Naive B cell (primary cell): ENCODE data around the gene THUMPD2. TPM values are rescaled to one million over a fixed set of nuclear protein-coding genes. Genes with fewer than 3 reads are reported as not detected.

ENCODE experiments used
- ATAC-seq, 2 donors: fragments of 150-1000 bp; cut with Tn5 transposase; 2 replicates each; pipeline ENCODE4 v1.10.0; 2021; ENCODE audit warnings: low read depth in 2 of 2, mild to moderate bottlenecking in 2 of 2, moderate library complexity in 2 of 2
- DNase-seq: peaks from one replicate; pipeline ENCODE4 v3.0.0; 2022
- H3K27ac Mint-ChIP-seq, 6 donors: one replicate each; pipeline ENCODE4 v1.8.0; 2020 to 2022; ENCODE audit warnings: mild to moderate bottlenecking in 6 of 6, mixed read lengths in 6 of 6, moderate library complexity in 5 of 6, inconsistent platforms in 2 of 6
- H3K27me3 Mint-ChIP-seq, 3 donors: one replicate each; pipeline ENCODE4 v1.8.0; 2021 to 2022; ENCODE audit warnings: mixed read lengths in 3 of 3, mild to moderate bottlenecking in 1 of 3
- H3K36me3 Mint-ChIP-seq, 2 donors: one replicate each; pipeline ENCODE4 v1.8.0; 2020 to 2022; ENCODE audit warnings: mixed read lengths in 2 of 2, inconsistent platforms in 1 of 2, mild to moderate bottlenecking in 1 of 2
- H3K4me1 Mint-ChIP-seq, 3 donors: one replicate each; pipeline ENCODE4 v1.8.0; 2020 to 2022; ENCODE audit warnings: mixed read lengths in 3 of 3, inconsistent platforms in 1 of 3, mild to moderate bottlenecking in 1 of 3, moderate library complexity in 1 of 3
- H3K4me3 Mint-ChIP-seq, 8 donors: one replicate each; pipeline ENCODE4 v1.8.0; 2020 to 2022; ENCODE audit warnings: mild to moderate bottlenecking in 8 of 8, mixed read lengths in 8 of 8, moderate library complexity in 8 of 8, inconsistent platforms in 2 of 8
- H3K9me3 Mint-ChIP-seq, 7 donors: one replicate each; pipeline ENCODE4 v1.8.0; 2020 to 2022; ENCODE audit warnings: mixed read lengths in 7 of 7, mild to moderate bottlenecking in 5 of 7, inconsistent platforms in 2 of 7, moderate library complexity in 1 of 7
- polyA plus RNA-seq, 6 donors: library from polyadenylated mRNA; unstranded; fragments of 300-500 nt; fragmentation: Illumina TruSeq; gene quantifications; one replicate each; pipeline ENCODE4 v1.2.3, GENCODE V29; 2021; ENCODE audit warnings: low read depth in 6 of 6

The THUMPD2 gene
- polyA plus RNA-seq, 6 donors from 2014 or later, result 5.2 to 15.2 (median 6.1) TPM

- Mint-ChIP-seq H3K27me3 (peaks cover 0 to 9% (median 0%) of the 10 kb centered on the region in 3 donors), H3K36me3 (no peaks in the 10 kb centered on the region), H3K27ac (peak overlapping the region in 5 of 6 donors; percentile 42 to 92 (median 56)), H3K4me3 (peak overlapping the region; percentile 32 to 97 (median 92)), H3K4me1 (peaks cover 34 to 47% (median 35%) of the 10 kb centered on the region in 3 donors), H3K9me3 (no peaks in the 10 kb centered on the region)
- DNase-seq, result no peak
- ATAC-seq, result no peak
These were observed 2.0 kb upstream of the THUMPD2 start for GRCh38 chr2:39780825-39781600.

- Mint-ChIP-seq H3K36me3 (no peaks in the 10 kb centered on the region), H3K4me1 (peaks cover 37 to 56% (median 37%) of the 10 kb centered on the region in 3 donors), H3K27ac (peak overlapping the region in 4 of 6 donors; percentile 15 to 92 (median 55)), H3K9me3 (no peaks in the 10 kb centered on the region), H3K27me3 (no peaks in the 10 kb centered on the region), H3K4me3 (peak overlapping the region; percentile 89 to 98 (median 96))
- ATAC-seq (no peak), DNase-seq (no peak)
These were observed 869 bp upstream of the THUMPD2 start for GRCh38 chr2:39779927-39780326.

- DNase-seq (no peak), ATAC-seq (no peak)
- Mint-ChIP-seq H3K9me3 (no peaks in the 10 kb centered on the region), H3K4me1 (peaks cover 40 to 59% (median 40%) of the 10 kb centered on the region in 3 donors), H3K4me3 (peak overlapping the region; percentile 89 to 98 (median 96)), H3K27ac (peak overlapping the region; percentile 60 to 97 (median 94)), H3K27me3 (no peaks in the 10 kb centered on the region), H3K36me3 (no peaks in the 10 kb centered on the region)
These were observed 338 bp upstream of the THUMPD2 start for GRCh38 chr2:39779341-39779851.

GRCh38 chr2:39778233-39778632 lies 825 bp downstream of the THUMPD2 start:
- Mint-ChIP-seq H3K36me3 (no peaks in the 10 kb centered on the region), H3K27me3 (no peaks in the 10 kb centered on the region), H3K4me1 (peaks cover 40 to 65% (median 40%) of the 10 kb centered on the region in 3 donors)

GRCh38 chr2:39772812-39773152 lies 6.3 kb downstream of the THUMPD2 start:
- Mint-ChIP-seq H3K4me3 (no peak overlapping the region), H3K36me3 (peaks cover 7 to 10% of the 10 kb centered on the region in 2 donors), H3K9me3 (no peaks in the 10 kb centered on the region), H3K27me3 (no peaks in the 10 kb centered on the region), H3K4me1 (peaks cover 20 to 29% (median 24%) of the 10 kb centered on the region in 3 donors), H3K27ac (peak overlapping the region in 1 of 6 donors; percentile 79)
- ATAC-seq (no peak), DNase-seq (no peak)

More at GRCh38 chr2:39778233-39778632, 825 bp downstream of the THUMPD2 start:
- ATAC-seq, result no peak
- no peak for DNase-seq
- Mint-ChIP-seq H3K27ac (peak overlapping the region; percentile 40 to 99 (median 93)), H3K4me3 (peak overlapping the region; percentile 89 to 98 (median 96)), H3K9me3 (no peaks in the 10 kb centered on the region)

GRCh38 chr2:39772086-39772811 lies 6.8 kb downstream of the THUMPD2 start:
- H3K27ac Mint-ChIP-seq, result peak overlapping the region in 2 of 6 donors; percentile 37 to 79
- peaks cover 7 to 10% of the 10 kb centered on the region in 2 donors for H3K36me3 Mint-ChIP-seq
- peaks cover 17 to 24% (median 19%) of the 10 kb centered on the region in 3 donors for H3K4me1 Mint-ChIP-seq
- no peak for ATAC-seq
- no peak overlapping the region for H3K4me3 Mint-ChIP-seq
- no peak for DNase-seq
- no peaks in the 10 kb centered on the region for H3K9me3 Mint-ChIP-seq
- no peaks in the 10 kb centered on the region for H3K27me3 Mint-ChIP-seq

- ATAC-seq (no peak), DNase-seq (no peak)
- Mint-ChIP-seq H3K9me3 (no peaks in the 10 kb centered on the region), H3K36me3 (peaks cover 22 to 41% of the 10 kb centered on the region in 2 donors), H3K27ac (no peak overlapping the region), H3K27me3 (no peaks in the 10 kb centered on the region), H3K4me1 (peaks cover 0 to 4% (median 0%) of the 10 kb centered on the region in 3 donors), H3K4me3 (no peak overlapping the region)
These were observed 16.6 kb downstream of the THUMPD2 start for GRCh38 chr2:39762448-39762847.

GRCh38 chr2:39757156-39757555 lies 21.9 kb downstream of the THUMPD2 start:
- no peaks in the 10 kb centered on the region for H3K4me1 Mint-ChIP-seq
- peak overlapping the region in 1 of 6 donors; percentile 14 for H3K27ac Mint-ChIP-seq
- H3K9me3 Mint-ChIP-seq, result no peaks in the 10 kb centered on the region
- peaks cover 50 to 57% of the 10 kb centered on the region in 2 donors for H3K36me3 Mint-ChIP-seq
- peak overlapping the region in 1 of 8 donors; percentile 42 for H3K4me3 Mint-ChIP-seq
- DNase-seq, result no peak
- no peaks in the 10 kb centered on the region for H3K27me3 Mint-ChIP-seq
- no peak for ATAC-seq

- ATAC-seq (no peak), DNase-seq (no peak)
- H3K4me1 Mint-ChIP-seq, result no peaks in the 10 kb centered on the region
- H3K9me3 Mint-ChIP-seq, result no peaks in the 10 kb centered on the region
- H3K27ac Mint-ChIP-seq, result no peak overlapping the region
- peaks cover 54 to 59% of the 10 kb centered on the region in 2 donors for H3K36me3 Mint-ChIP-seq
- no peaks in the 10 kb centered on the region for H3K27me3 Mint-ChIP-seq
- no peak overlapping the region for H3K4me3 Mint-ChIP-seq
These were observed 23.6 kb downstream of the THUMPD2 start for GRCh38 chr2:39755466-39755865.

- peaks cover 33% of the 10 kb centered on the region in 2 donors for H3K36me3 Mint-ChIP-seq
- ATAC-seq, result no peak
- no peaks in the 10 kb centered on the region for H3K9me3 Mint-ChIP-seq
- no peak overlapping the region for H3K4me3 Mint-ChIP-seq
- no peak for DNase-seq
- peaks cover 0 to 7% (median 0%) of the 10 kb centered on the region in 3 donors for H3K4me1 Mint-ChIP-seq
- H3K27ac Mint-ChIP-seq, result peak overlapping the region in 2 of 6 donors; percentile 6 to 66
- H3K27me3 Mint-ChIP-seq, result no peaks in the 10 kb centered on the region
These were observed 35.7 kb downstream of the THUMPD2 start for GRCh38 chr2:39743269-39743776.

- DNase-seq (no peak), ATAC-seq (no peak)
- Mint-ChIP-seq H3K27me3 (no peaks in the 10 kb centered on the region), H3K4me1 (peaks cover 0 to 7% (median 0%) of the 10 kb centered on the region in 3 donors), H3K4me3 (no peak overlapping the region), H3K36me3 (peaks cover 37 to 45% of the 10 kb centered on the region in 2 donors), H3K27ac (no peak overlapping the region), H3K9me3 (no peaks in the 10 kb centered on the region)
These were observed 37.2 kb downstream of the THUMPD2 start for GRCh38 chr2:39741871-39742270.

GRCh38 chr2:39739386-39739785 lies 39.7 kb downstream of the THUMPD2 start:
- H3K27me3 Mint-ChIP-seq, result no peaks in the 10 kb centered on the region
- peak overlapping the region in 3 of 6 donors; percentile 17 to 42 (median 36) for H3K27ac Mint-ChIP-seq
- ATAC-seq (no peak), DNase-seq (no peak)
- peaks cover 0 to 12% (median 6%) of the 10 kb centered on the region in 3 donors for H3K4me1 Mint-ChIP-seq
- no peak overlapping the region for H3K4me3 Mint-ChIP-seq
- peaks cover 33 to 47% of the 10 kb centered on the region in 2 donors for H3K36me3 Mint-ChIP-seq
- no peaks in the 10 kb centered on the region for H3K9me3 Mint-ChIP-seq

- ATAC-seq, result no peak
- H3K27ac Mint-ChIP-seq, result peak overlapping the region in 3 of 6 donors; percentile 17 to 42 (median 26)
- H3K36me3 Mint-ChIP-seq, result peaks cover 37 to 52% of the 10 kb centered on the region in 2 donors
- DNase-seq, result no peak
- H3K4me3 Mint-ChIP-seq, result no peak overlapping the region
- no peaks in the 10 kb centered on the region for H3K9me3 Mint-ChIP-seq
- peaks cover 0 to 16% (median 9%) of the 10 kb centered on the region in 3 donors for H3K4me1 Mint-ChIP-seq
- H3K27me3 Mint-ChIP-seq, result no peaks in the 10 kb centered on the region
These were observed 40.1 kb downstream of the THUMPD2 start for GRCh38 chr2:39738936-39739335.
